Kidney tubule cell (primary cell): Measurements from ENCODE around the gene LRRC45.

Experiments used
- DNase-seq: peaks from one replicate; pipeline ENCODE4 v3.0.0-alpha.2; 2018; ENCODE audit warnings: low spot score

The LRRC45 gene

DNA sequence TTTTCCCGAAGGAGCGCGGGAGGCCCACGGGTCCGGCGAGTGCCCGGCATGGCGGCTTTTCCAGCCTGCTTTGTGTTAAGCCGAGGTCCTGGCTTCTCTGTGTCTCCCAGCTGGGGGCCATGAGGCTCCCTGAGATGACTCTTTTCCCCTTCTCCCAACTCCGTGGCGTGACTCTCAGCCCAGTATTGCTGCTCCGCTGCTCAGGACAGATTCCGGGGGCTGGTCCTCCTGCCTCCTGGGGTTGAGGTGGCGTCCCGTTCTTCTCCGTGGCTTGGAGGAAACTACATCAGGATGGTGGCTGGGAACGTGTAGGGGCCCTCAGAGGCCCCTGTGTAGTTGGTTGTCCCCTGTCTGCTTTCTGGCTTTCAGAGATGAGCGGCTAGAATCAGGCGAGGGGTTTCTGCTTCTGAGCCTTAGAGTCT, 29.5 kb downstream of the LRRC45 start:
- peak; percentile 14 for DNase-seq

DNA sequence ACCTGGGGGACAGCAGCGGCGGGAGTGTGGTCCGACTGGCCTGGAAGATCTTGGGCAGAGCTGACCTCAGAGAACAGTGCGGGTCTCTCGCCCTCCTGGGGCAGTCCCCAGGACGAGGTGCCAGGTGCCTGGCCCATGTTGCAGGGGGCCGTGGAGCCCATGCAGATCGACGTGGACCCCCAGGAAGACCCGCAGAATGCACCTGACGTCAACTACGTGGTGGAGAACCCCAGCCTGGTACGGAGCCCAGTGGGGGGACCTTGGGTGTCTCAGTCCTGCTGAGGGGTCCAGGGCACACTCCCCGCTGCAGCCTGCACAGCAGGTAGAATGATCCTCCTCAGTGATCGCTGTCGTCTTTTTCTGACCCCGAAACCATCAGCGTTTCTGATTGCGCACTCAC, 30.0 kb downstream of the LRRC45 start:
- no peak for DNase-seq

DNA sequence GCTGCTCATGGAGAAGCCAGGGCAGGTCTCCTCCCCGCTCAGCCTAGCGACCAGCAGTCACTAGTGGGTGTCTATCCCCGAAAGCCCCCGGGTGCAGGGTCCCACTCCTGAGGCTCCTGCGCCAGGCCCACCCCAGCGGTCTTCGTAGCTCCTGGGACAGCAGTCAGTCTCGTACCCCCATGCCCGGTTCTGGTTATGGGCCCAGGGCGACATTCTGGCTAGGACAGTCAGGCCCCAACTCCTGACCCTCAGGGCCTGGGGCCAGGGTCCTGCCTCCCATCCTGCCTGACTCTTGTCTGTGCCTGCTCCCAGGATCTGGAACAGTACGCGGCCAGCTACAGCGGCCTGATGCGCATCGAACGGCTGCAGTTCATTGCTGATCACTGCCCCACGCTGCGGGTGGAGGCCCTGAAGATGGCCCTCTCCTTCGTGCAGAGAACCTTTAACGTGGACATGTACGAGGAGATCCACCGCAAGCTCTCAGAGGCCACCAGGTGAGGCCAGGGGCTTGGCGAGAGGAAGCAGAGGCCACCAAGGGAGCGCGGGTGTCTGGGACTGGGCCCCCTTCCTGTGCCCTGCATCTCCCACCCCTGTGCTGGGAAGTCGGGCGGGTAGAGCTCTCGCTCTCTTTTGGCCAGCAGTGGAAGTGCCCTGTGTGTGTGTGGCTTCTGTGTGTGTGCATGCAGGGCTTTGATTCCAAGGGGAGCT, 30.6 kb downstream of the LRRC45 start:
- no peak for DNase-seq

DNA sequence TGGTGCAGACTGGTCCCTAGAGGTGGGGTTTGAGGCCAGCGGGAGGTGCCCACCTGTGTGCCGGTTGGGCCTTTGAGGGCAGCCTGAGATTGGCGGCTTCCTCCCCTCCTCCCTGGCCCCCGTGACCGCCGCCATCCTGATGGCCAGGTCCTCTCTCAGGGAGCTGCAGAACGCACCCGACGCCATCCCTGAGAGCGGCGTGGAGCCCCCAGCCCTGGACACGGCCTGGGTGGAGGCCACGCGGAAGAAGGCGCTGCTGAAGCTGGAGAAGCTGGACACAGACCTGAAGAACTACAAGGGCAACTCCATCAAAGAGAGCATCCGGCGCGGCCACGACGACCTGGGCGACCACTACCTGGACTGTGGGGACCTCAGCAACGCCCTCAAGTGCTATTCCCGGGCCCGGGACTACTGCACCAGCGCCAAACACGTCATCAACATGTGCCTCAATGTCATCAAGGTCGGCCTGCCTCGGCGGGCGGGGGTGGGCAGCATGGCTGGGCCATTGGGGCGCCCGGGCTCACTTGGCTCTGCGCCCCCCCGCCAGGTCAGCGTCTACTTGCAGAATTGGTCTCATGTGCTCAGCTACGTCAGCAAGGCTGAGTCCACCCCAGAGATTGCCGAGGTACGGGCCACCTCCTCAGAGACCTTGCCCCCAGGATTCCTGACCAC, 31.4 kb downstream of the LRRC45 start:
- DNase-seq, result no peak

DNA sequence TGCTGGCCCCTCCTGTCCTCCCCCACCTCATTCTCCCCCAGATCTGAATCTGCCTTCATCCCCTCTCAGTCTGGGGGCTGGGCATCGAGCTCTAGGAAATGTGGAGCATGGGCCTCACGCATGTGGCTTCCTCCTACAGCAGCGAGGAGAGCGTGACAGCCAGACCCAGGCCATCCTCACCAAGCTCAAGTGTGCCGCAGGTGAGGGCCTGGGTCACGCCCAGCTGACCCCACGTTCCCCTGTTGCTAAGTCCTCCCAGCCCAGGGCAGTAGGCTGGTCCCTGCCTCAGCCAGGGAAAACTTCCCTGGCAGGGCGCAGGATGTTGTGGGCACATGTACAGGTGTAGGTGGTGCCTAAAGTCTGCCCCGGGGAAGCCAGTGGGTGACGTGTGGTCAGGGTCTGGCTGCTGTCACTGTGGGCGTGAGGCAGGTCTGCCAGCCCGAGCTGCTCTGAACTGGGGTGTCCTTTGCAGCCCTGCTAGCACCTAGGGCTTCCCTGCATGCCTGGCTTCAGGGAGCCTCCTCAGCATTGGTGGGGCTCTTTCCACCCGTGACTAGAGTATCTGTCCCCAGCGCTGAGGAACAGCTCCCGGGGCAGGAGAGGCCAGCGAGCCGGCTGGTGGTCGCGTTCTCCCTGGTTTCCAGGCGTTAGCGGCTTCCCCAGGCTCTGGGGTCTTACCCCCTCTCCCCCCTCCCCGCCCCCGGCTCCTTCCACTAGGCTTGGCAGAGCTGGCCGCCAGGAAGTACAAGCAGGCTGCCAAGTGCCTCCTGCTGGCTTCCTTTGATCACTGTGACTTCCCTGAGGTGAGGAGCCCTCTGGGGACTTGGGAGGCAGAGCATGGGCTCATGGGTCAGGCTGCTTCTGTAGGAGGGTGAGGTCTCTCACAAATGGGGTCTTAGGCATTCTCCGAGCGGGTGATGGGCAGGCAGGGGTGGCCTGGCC, 32.2 kb downstream of the LRRC45 start:
- no peak for DNase-seq

DNA sequence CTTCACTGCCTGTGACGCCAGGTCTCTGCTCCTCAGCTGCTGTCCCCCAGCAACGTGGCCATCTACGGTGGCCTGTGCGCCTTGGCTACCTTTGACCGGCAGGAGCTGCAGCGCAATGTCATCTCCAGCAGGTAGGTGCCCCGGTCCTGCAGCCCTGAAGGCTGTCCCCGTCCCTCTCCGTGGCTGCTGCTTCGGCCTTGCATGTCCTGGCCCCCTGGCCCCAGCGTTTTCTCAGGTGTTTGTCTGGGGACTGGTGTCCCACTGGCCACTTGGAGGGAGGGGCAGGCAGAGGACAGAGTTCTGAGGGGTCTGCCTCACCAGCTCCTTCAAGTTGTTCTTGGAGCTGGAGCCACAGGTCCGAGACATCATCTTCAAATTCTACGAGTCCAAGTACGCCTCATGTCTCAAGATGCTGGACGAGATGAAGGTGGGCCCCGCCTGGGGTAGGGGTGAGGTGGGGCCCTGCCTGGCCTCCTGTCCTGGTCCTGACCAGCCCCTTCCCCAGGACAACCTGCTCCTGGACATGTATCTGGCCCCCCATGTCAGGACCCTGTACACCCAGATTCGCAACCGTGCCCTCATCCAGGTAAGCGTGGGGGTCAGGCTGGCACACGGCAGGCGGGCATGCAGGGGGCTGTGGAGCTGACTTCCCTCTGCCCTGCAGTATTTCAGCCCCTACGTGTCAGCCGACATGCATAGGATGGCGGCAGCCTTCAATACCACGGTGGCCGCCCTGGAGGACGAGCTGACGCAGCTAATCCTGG, 33.0 kb downstream of the LRRC45 start:
- no peak for DNase-seq

DNA sequence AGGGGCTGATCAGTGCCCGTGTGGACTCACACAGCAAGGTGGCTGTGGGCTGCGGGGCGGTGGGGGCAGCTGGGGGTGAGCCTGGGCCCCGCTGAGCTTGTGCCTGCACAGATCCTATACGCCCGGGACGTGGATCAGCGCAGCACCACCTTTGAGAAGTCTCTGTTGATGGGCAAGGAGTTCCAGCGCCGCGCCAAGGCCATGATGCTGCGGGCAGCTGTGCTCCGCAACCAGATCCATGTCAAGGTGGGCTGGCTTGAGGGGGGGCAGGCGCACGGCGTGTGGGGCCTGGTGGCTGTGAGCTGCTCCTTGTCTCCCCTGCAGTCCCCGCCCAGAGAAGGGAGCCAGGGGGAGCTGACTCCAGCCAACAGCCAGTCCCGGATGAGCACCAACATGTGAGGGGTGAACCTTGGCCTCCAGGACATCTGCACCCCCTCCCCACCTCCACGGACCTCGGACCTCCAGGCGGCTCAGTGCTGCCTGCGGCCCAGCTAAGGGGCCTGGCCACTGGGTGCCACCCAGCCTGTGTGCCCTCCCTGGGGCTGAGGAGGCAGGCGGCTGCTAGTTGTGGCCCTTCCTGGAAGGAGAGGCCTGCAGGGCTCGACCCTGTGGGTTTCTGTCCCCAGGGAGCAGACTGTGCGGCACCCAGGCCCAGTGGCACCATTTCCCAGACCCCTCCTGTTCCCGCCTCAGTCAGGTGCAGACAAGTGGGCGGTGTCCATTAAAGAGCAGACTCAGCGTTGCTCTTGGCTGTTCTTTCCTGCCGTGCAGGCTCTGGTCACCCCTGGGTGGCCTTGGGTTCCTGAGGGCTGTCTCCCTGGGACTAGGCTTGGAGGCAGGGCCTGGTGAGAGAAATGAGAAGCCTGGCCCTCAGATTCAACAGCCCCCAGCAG, 33.9 kb downstream of the LRRC45 start:
- no peak for DNase-seq

DNA sequence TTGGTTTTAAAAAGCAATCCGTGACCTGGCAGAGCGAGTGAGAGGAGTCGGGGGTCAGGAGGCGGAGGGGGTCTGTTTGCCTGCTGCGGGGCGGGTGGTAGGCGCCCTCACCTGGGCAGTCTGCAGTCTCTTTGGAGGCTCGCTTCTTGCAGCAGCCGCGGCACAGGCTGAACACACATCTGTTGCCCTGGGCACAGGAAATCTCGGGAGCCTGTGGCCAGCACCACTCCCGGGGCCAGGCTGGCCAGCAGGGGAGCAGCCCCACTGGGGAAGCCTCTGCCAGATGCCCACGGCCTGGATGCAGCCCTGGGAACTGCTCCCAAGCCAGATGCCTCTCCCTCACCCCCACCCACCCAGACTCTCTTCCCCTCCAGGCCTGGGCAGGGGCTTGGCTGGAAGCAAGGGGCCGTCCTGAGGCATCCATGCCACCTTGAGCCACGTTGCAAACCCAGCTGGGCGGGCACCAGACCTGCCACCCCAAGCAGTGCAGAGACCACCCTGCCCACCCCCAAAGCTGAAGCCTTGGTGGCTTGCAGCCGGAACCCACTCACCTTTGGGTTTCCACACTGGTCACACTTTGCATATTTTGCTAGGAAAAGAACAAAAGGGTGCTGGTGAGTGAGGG, 35.2 kb downstream of the LRRC45 start:
- no peak for DNase-seq

DNA sequence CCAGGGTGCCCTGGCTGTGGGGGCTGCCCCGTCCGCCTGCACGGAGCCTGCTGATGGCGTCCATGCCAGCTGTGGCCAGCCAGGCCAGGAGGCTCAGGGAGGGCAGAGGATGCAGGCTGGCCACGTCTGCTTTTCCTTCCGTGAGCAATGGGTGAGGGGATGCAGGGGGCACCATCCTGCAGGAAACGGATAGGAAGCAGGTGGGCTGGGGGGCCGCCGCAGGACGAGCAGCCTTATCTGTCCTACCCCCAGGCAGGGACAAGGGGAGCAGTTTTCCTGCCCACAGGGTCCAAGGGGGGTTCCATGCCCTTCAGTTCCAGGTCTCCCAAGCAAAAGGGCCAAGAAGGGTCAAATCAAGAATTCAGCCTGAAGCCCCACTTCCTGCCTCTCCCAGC, 35.7 kb downstream of the LRRC45 start:
- no peak for DNase-seq

DNA sequence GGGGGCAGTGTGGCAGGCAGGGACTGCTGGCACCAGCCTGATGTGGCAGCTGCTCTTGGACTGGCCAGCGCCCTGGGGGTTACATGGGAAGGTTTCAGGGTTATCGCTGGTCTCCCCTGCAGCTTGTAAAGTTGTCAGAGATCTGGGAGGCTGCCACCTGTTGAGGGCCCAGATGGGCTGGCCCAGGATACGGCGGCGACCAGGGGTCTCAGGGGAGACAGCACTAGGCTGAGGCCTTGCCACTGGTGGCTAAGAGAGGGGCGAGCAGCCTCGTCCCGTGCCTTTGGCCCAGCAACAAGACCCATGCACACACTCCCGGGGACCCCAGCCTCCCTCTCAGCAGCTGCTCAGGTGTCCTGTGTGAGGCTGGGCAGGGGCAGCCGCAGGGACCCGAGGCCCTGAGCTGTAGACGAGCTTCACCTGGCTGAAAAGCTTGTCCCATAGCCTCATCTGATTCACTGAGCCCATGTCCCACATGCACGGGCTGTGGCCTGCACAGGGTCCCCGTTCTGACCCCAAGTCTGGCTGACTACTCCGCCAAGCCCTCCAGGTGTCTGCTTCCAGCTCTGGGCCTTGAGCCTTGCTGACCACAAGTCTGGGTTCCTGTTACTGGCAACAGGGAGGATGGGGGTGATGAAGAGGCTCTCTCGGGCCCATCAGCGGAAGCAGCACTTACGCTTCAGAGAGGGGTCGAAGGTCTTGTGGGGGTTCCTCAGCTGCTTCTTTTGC, 36.3 kb downstream of the LRRC45 start:
- DNase-seq, result no peak

DNA sequence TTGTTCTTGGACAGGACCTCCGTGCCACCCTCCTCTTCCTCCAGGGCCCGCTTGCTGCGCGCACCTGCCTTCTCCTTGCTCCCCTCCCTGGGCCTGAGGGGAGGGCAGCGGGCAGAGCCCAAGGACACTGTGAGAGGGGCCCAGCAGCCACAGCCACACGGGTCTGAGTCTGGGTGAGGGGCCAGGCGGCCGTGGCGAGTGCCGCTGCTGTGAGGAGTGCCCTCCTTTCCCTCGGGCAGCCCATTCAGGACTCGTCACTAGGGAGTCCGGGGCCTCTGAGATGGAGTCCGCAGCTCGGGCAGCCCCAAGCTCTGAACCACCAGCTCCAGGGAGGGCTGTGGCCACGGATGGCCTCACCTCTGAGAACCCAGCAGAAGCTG, 36.9 kb downstream of the LRRC45 start:
- no peak for DNase-seq

DNA sequence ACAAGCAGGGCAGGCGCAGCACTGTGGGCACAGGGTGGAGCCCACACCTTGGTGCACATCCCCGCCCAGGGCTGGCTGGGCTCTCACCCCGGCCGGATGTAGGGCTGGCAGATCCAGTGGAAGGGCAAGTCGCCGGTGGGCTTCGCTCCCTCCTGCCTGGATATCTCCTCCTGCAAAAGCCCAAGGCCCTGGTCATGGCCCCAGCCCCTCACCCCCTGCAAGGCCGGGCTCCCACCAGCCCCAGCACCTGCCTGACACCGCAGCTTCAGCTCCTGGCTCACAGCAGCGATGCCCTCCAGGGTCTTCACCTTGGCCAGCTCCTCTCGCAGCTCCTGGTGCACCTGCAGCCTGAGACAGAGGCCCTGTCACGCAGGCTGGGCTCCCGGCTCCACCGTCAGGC, 37.5 kb downstream of the LRRC45 start:
- DNase-seq, result no peak

DNA sequence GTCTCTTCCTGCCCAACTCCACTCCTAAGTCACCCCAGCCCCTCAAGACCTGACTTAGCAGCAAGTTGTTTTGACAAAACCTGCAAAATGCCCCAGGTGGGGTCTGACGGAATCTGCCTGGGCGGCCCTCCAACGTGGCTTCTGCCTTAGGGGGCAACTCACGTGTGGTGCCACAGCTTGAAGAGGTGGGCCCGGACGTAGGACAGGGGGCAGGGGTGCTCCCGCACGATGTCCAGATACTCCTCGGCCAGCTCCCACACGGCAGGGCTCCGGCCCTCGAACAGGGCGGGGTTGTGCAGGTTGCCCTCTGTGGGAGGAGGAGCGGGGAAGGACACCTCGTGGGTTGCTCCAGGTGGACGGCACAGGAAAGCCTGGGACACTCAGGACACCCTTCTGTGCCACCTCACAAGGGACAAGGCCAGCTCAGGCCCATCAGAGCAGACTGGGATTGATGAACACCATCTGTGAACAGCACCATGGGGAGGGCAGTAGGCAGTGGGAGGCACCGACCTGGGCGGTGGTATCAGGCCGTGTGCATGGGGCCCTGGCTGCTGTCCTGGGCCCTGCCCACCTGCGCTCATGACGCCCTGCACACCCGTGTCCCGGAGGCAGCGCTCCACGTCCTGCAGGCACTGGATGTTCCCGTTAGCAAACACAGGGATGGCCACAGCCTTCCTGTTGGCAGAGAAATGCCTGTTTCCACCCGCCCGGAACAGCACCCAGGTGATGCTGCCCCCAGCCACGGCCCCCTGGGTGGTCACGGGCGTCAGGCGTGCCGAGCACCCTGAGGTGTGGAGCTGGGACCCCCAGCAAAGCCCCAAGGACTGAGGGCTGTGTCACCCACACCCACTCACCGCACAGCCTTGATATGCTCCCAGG, 38.2 kb downstream of the LRRC45 start:
- DNase-seq, result no peak

DNA sequence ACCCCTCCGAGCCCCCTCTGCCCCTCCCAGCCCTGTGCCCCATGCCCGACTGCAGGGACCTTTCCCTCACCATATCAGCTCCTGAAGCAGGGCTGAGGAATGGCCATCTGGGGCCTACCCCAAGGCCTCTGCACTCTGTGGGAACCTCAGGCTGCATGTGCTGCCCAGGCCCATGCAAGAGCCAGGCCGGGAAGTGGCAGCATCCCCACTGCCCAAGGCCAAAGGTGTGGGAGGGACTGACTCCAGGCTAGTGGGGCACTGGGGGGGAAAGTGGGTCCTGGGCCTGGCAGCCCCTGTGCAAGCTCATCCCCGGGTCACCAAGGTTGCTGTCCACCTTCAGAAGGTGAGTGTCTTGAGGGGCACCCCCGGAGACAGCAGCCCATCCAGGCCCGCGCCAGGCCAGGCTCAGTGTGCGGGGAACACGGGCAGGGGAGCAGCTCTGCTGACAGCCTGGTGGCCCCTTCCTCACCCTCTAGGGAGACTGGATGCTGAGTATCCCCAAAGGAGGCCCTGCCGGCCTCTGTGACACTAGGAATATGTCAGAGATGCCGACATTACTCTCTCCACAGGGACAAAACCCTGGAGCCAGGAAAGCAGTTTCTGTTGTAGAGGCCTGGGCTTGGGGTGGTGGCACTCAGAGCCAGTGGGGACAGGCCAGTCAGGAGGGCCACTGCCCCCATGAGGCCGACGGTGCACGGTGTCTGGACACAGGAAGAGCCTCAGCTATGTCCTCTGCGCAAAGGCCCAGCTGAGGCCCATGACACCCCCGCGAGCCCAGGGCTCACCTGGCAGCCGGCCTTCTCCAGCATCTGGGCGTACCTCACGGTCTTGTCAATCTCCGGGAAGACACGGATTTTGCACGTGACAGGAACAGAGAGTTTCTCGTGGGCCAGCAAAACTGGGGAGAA, 39.2 kb downstream of the LRRC45 start:
- DNase-seq, result no peak

DNA sequence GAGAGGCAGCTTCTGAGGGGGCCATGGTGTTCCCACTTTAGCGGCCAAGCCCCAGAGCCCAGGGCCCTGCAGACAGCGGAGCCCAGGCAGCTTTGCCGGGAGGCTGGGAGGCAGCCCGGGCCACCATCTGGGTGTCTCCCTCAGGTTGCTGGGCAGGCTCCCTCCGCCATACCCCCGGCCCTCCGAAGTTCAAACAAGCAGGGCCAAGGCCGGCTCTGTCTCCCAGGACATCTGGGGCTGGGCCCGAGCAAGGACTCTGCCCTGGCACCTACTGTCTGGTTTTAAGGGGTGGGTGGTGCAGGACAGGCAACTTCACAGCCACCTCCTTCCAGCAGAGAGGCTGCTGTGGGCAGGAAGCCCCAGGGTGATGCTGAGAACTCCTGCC, 39.9 kb downstream of the LRRC45 start:
- DNase-seq, result no peak

DNA sequence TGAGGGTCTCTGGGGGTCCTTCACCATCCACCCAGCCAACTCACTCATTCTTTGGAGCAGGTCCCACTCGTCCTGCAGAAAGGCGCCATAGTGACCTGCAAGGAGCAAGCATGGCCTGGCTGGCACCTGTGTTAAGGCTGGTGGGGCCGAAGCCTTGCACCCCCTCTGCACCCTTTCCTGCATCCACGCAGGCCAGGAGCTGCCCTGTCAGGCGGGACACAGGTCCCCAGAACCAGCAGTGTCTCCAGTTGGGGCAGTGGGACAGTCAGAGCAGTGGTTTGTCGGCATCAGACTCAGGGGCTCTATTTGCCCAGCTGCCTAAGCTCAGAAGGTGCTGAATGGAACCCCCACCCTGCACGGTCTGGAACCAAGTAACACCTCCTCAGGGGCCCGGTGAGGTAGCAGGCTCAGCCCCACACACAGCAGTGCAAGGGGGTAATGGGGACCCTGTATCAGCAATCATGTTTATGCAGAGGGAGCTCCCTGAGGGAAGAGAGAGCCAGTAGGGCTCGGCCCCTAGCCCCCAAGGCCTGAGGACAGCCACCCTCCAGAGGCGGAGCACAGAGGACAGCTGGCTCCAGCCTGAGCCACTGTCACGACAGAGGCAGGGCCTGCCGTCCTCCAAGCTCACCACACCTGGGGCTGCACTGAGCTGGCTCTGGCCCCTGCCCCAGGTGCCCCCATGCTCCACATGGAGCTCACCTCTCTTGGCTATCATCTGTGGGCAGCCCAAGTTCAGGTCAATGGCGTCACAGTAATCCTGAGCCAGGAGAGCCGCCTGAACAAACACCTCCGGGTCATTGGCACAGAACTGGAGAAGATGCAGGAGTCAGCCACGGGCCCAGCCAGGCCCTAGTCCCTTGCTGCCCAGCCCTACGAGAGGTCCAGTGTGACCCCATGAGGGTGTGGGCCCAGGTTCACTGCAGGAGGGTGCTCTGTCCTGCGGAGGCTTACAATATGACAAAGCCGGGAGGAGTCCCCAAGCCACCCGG, 40.6 kb downstream of the LRRC45 start:
- DNase-seq, result no peak
